GM20000 (cell line): ENCODE results near the gene DPF3.

Experiments used
- DNase-seq: peaks from one replicate; pipeline ENCODE4 v3.0.0; 2012; ENCODE audit warnings: low spot score
- CTCF ChIP-seq: IDR thresholded peaks from 2 replicates; pipeline ENCODE4 v1.5.1; 2012; ENCODE audit warnings: mild to moderate bottlenecking, control low read depth; ENCODE audit errors: extremely low read depth, missing control alignments

DPF3 gene

GRCh38 chr14:72850360-72850759, 43.5 kb downstream of the DPF3 start:
- no peak for TF ChIP-seq CTCF
- DNase-seq, result no peak

- no peak for TF ChIP-seq CTCF
- no peak for DNase-seq
These were observed 44.7 kb downstream of the DPF3 start for GRCh38 chr14:72849222-72849621.

GRCh38 chr14:72847721-72848120, 46.2 kb downstream of the DPF3 start:
- no peak for DNase-seq
- TF ChIP-seq CTCF, result no peak

GRCh38 chr14:72845683-72846082, 48.2 kb downstream of the DPF3 start:
- TF ChIP-seq CTCF, result no peak
- no peak for DNase-seq

- DNase-seq, result no peak
- TF ChIP-seq CTCF, result no peak
These were observed 48.7 kb downstream of the DPF3 start for GRCh38 chr14:72845196-72845595.

- DNase-seq, result no peak
- TF ChIP-seq CTCF, result no peak
These were observed 49.4 kb downstream of the DPF3 start for GRCh38 chr14:72844524-72844923.

GRCh38 chr14:72839753-72840607, 53.9 kb downstream of the DPF3 start:
- TF ChIP-seq CTCF, result no peak

More at GRCh38 chr14:72839753-72840607, 53.9 kb downstream of the DPF3 start:
- no peak for DNase-seq
